ENCODE data around the gene CKLF.

CKLF gene

DNA sequence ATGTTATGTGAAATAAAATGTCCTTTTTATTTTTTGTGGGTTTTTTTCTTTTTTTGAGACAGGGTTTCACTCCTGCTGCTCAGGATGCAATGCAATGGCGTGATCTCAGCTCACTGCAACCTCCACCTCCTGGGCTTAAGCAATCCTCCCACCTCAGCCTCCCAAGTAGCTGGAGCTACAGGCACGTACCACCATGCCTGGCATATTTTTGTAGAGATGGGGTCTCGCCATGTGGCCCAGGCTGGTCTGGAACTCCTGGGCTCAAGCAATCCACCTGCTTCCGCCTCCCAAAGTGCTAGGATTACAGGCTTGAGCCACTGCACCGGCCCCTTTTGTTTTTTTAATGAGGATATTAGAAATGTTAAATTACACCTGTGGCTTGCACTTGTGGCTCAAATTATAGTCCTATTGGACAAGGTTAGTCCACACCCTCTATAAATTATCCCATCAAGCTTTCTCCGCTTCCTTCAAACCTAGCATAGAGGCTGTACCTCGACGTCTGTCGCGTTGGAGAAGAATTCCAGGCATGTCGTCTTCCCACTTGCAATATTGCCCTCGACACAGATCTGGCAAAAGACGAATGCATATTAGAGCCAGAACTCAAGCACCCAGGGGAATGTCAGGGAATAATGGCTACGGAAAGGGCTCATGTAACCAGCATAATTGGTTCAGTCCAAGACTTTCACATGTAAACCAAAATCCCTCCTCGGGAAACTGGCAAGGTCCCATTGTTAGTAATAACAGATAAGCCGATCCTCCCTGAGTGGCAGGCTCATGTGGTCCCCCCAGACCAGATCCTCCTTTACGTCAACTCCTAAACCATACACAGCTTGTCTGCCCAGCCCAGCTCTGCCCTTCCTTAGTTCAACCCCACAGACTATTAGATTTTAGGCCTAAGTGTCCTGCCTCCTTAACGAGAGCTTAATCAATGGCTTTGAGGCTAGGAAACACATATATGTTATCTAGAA, 10.7 kb upstream of the CKLF start:
- DNase-seq (ENCODE audit: low read depth in 2 of 2, low spot score in 1 of 2): no peak

DNA sequence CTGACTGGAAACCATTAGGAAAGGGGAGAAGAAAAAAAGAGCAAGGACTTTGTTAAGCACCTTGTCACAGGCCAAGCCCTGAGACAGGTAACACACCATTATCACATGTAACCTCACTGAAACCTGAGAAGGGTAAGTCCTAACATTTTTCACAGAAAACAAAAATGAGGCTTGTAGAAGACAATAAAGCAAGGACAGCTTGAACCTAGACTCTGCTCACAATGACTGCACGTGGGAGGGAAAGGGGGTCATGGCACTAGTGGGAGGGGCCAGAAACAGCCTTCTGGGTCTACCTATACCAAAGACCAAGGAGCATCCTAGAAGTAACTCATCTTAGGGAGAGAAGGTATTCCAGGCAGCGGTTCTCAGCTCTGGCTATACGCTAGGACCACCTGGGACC, 10.0 kb upstream of the CKLF start:
- DNase-seq (ENCODE audit: low read depth in 2 of 2, low spot score in 1 of 2): no peak

DNA sequence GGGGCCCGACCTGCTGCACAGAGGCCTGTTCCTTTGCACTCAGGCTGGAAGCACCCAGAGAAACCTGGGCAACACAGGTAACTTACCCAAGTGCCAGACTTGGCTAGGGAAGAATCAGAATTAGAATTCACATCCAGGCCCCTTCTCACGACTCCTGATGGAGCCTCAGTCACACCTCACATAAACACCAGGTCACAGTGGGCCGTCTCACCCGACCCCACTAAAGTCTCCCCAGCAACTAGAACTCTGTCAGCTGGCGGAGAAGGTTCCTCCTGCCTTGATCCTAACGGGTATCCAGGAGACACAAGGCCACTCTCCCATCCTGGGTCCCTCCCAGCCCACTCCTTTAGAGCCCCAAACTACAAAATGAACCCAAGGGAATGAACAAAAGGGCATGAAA, 8.8 kb upstream of the CKLF start:
- no peak for DNase-seq (ENCODE audit: low read depth in 2 of 2, low spot score in 1 of 2)

DNA sequence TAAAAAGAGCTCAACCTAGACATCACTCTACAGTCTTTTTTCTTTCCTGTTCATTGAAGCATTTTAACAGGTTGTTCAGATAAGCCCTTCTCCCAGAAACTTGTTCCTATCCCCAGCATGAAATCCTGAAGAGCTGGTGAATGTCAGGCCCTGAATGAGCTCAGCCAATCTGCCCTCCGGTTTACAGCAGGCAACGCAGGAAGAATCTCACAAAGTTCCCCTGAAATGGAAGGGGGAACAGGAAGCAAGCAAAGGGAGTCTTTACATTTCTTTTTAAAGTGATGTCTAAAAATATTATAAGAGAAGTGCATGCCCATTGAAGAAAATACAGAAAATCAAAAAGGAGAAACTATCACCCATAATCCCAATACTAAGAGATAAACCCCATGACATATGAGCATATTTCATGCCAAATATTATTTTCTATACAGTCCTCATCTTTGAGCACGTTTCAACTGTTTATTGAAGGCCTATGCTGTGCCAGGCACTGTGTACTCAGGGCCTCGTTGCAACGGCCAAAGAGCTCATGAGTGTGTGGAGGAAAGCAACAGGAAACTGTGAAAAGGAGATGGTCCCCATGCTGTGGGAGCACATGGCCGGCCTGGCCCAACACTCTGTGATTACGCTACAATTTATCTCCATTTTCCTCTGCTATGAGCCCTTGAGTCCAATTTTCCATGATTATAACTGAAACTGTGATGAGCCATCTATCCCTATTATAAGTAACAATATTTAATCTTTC, 8.2 kb upstream of the CKLF start:
- no peak for DNase-seq (ENCODE audit: low read depth in 2 of 2, low spot score in 1 of 2)

DNA sequence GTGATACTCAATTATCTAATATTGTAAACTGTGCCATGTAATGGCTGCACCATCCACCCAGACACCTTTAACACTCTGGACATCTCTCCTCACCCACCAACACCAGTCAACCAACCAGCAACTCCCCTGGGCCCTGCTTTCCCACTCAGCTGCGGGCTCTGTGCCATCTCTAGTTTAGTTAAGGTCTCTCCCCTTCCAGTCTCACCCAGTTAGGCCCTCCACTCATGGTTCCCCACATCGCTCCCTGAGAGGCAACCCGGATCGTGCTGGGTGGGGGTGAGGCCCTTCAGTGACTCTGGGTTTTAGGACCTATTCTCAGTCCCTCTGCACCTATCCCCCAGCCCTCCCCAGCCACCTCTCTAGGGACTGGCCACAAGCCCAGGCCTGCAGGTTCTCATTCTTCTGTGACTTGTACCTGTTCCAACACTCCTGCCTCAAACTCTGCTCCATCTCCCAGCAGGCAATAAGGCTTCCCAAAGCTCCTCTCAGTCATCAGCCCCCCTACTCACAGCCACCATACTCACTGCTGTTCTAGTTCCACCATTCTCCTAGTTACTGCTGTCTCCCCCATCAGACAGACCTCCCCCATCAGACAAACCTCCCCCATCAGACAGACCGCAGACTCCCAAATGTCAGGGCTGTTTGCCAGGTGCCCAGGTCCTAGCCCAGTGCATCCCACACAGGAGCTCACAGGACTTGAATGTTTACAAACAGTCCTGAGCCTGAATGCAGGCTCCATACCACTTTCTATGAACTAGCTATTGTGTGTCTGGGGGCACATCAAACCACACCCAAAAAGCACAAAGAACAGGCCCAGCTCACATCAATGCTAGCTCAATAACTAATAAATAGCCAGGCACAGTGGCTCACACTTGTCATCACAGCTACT, 5.0 kb upstream of the CKLF start:
- no peak for DNase-seq (ENCODE audit: low read depth in 2 of 2, low spot score in 1 of 2)

DNA sequence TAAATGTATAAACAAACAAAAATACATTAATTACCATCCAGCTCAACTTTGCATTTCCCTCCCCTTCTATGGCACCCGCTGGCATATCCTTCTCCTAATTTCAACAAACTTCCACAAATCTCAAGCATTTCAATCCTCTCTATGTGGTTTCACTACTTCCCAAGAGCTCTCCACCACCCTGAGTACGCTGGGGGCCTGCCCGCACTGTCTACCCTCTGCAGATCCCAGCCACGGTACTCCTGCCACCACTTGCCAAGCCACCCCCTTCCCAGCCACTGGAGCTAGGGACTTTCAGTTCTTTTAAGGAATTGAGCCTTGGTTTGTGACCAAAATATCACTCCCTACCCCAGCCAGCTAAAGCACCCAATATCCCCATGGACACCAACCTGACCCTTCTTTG, 4.3 kb upstream of the CKLF start:
- no peak for DNase-seq (ENCODE audit: low read depth in 2 of 2, low spot score in 1 of 2)

DNA sequence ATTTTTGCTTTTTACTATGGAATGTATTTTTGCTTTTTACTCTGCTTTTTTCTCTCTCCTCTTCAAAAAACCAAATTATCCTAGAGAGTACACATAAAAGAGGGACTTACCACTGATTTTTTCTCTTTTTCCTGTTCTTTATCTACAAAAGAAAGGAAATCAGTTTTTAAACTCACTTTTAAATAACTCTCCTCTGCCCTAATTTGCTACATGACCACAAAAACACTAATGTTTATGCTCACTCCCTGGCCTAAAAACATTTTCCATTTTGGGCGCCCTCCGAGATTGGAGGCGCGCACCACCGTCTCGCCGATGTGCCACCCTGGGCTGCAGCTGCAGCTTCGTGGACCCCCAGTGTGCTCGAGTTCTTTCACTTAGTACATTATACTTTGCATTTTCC, 3.5 kb upstream of the CKLF start:
- no peak for DNase-seq (ENCODE audit: low read depth in 2 of 2, low spot score in 1 of 2)

DNA sequence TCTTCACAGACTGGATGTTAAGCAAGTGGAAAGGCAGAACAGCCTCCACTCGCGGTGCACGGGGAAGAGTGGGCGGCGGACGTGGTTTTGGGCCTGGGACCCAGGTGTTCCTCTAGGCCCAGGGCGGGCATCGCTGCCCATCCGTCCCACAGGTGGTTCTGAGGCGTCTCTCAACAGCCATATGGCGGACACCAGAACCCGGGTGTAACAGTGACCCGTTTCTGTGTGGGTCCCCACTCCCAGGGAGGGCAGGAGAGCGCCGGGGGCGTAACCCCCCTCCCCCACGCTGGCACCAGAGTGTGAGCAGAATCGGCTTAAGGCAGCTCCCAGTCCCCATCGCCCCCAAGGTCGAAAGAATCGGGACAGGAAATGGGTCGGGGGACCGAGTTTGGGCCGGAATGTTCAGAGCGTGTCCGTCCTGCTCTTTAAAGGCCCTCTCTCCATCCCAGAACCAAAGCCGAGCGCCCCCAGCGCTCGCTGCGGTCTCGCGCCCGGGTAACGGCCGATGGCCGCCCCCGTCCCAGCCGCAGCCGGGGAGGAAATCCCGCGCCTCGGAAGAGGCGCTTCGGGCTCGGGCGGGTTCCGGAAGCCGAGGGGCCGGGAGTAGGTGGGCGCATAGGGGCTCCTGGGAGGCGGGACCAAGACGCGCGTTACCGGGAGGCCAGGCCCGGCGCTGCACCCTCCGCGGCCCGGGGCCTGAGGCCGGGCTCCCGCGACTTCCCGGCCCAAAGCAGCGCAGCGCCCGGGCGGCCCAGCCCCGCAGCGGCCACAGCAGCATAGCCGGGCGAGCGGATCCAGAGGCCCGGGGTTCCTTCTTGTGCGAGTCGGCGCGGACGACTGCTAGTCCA, 2.9 kb upstream of the CKLF start, which contains the start of gene TK2:
Gene TK2 (minus strand): TSS at position 839 of the 848 bp plus-strand sequence. CDS start 61 bp downstream, at position 778.
- DNase-seq (ENCODE audit: low read depth in 2 of 2, low spot score in 1 of 2): no peak

DNA sequence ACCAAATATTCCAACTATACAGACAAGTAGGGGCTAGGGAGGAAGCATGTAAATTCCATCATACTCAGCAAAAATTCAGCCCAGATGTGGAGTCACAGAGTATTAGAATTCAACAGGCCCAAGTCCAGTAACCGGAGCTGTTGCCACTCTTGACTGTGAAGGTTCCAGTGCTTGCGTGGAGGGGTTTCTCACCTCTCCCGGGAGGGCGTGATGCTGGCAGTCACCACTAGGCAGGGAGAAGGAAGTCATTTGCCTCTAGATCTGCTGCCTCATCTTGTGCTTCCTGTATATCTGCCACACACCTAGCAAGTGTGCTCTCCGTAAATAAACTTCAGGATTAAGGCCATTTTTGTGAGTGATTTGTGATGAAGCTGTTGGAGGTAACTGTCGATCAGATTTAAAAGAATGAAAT, 1.0 kb upstream of the CKLF start:
- peak in 1 of 2 donors; percentile 47 for DNase-seq (ENCODE audit: low read depth in 2 of 2, low spot score in 1 of 2)

DNA sequence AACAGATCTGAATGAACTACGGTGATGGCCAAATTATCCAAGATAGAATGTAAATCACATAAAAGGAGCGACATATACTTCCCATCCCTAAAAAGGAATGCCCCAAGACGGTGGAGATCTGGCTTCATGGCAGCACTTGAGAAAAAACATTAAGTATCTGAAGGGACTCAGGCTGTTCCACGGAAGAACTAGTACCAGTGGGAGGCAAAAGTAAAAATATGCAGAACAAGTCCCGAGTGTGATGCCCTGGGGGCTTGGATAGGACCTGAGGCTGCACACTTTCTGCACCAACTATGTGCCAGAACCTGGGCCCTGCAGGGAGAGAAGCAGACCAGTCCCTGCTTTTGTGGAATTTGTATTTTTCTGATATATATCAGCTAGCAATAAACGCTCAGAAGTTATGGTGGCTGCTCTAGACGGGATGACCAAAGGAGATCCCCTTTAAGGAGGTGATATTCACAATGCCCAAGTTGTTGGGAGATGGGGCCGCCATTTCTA, 539 bp upstream of the CKLF start:
- no peak for DNase-seq (ENCODE audit: low read depth in 2 of 2, low spot score in 1 of 2)

DNA sequence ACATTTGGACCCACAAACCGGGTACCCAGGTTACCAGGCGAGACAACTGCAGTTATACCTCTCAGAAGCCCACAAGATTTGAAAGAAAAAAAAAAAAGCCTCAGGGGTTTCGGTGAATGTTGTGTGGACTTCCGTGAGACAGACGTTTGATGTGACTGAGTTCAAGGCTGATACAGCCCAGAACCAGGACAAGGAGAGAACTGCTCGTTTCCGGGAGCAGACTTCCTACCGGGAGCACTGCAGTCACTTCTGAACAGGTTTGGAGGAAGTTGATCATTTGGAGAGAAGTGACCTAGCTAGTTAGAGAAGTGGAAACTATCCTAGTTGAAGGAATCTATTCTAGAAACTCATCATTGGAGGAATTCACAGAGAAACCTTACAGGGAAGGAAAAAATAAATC, 847 bp downstream of the CKLF start:
- DNase-seq (ENCODE audit: low read depth in 2 of 2, low spot score in 1 of 2): no peak

DNA sequence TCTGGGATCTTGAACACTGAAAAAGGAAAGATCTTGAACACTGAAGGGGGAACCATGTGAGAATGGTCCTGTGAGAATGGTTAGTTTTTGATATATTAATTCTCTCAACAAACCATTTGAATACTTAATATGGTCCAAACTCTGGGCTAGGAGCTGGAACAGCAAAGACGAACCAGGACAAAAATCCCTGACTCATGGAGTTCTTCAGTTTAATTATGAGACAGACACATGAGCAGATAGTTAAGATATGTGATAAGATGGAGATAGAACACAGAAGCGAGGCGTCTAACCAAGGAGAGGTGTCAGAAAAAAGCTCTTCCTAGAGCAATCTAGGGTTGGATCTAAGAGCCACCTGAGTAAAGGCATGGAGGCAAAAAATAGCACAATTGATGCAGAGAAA, 1.6 kb downstream of the CKLF start:
- DNase-seq (ENCODE audit: low read depth in 2 of 2, low spot score in 1 of 2): no peak

DNA sequence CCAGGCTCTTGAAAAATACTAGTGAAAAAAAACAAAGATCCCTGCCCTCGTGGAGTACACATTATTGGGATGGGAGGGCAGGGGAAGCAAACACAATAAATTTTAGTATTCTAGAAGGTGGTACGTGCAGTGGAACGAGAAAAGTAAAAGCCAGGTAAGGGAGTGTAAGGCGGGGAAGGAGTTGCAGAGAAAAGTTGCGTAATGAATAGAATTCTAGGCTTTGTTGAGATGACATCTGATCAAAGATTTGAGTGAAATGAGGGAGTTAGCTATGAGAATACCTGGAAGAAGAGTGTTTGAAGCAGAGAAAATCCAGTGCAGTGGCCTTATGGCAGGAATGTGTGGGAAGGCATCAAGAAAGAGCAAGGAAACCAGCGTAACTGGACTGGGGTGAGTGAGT, 2.1 kb downstream of the CKLF start:
- no peak for DNase-seq (ENCODE audit: low read depth in 2 of 2, low spot score in 1 of 2)

DNA sequence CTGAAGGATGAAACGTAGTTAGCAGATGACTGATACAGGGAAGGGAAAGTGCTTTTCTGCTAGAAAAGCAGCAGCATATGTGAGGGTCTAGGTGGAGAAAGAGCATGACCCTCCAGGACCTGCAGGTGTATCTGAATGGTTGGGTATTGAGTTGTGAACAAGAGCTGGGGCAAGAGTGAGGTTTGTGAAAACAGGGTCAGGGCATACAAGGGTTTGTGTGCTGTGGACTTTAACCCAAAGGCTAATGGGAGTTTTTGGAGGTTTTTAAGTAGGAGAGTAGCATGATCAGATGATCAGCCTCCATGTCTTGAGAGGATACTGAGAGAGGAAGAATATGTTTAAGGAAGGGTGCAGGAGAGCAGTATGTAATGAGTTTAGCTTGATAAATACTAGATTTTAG, 7.7 kb downstream of the CKLF start:
- DNase-seq (ENCODE audit: low read depth in 2 of 2, low spot score in 1 of 2): no peak

DNA sequence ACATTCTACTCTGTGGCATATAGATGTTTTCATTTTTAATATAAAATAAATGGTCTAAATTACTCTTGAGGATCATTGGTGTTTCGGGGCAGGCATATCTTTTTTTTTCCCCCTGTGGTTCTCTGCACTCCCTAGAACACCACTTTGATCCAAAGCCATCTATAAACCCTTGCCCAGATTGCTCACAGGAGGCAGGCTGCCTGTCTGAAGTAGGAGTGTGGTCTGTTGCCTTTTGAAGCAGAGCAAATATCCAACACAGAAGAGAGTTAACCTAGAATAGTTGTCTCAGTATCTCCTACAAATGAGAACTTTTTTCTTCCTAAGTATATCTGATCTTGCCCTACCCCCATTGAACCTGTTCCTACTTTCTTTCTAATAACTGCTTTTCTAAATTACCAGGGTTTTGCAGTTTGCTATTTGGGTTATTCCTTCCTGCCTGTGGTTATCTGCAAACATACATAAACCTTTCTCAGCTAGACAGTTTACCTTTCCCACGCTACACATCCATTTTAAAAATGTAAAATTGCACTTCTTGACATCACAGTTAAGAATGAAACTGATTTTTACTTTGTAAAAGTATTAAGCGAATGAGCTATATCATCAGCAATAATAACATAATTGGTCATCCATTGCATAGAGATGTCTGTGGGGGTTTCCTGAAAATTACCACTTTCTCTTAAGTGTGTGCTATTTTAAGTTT, 9.2 kb downstream of the CKLF start:
- no peak for DNase-seq (ENCODE audit: low read depth in 2 of 2, low spot score in 1 of 2)

DNA sequence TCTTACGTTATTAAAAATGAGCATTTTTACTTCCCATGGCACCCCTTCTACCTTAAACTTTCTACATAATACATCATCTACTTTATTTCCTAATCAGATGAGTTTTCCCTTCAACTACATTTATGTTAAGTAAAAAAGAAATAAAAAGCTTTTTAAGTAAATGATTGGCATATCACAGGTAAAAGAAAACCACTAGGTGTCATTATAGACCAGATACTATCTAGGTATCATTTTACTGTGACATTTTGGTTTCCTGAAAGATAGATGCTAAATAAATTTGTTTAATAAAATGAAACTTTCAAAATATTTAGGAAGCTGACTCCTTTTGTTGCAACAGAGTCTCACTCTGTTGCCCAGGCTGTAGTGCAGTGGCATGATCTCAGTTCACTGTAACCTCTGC, 10.0 kb downstream of the CKLF start:
- DNase-seq (ENCODE audit: low read depth in 2 of 2, low spot score in 1 of 2): no peak

DNA sequence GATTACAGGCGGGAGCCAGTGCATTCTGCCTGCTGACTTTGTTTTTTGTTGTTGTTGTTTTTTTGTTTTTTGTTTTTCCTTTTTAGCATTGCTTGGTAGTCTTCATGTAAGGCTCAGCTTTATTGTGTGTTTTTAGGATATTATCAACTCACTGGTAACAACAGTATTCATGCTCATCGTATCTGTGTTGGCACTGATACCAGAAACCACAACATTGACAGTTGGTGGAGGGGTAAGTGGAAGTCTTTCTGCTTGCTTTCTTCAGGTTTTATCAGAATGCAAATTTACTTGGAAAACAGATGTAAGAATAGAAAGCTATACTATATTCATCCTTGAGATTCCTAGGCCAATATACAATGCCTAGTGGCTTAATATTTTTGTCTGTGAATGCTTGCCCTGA, 10.6 kb downstream of the CKLF start:
- DNase-seq (ENCODE audit: low read depth in 2 of 2, low spot score in 1 of 2): no peak

DNA sequence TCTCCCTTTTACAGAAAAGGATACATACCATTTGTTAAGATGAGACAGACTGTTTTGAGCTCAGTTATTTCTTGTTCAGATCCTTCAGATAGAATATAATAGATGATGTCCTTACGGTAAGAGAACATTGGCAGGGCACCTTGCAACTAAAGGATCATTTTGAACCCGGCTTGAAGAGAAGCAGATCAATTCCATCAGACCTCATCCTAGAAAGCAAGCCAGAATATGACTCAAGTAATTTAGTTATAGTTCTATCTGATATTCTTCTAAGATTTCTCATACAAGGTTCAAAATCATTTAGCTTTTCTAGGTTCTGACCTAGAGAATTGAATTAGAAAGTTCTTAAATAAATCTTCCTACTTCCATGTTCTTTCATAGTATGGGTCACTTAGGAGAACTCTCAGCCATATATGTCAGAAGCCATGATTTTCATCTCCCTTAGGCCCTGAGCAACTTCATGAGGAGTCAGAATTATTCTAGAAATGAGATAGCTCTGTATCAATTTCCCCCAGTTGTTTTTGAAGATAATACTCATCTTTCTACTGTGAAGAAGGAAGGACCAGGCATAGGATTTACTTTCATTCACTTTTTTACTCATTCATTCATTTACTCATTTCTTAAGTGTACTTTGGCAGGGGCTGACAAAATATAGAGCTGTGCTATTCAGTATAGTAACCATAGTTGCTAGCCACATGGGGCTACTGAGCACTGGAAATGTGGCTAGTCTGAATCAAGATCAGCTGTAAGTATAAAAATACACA, 11.4 kb downstream of the CKLF start:
- DNase-seq (ENCODE audit: low read depth in 2 of 2, low spot score in 1 of 2): no peak

Measured in stimulated activated CD8-positive, alpha-beta memory T cell treated with anti-CD3 and anti-CD28 coated beads, Interleukin-4, amount 100 ng/mL, for 1 hour (primary cell).